GM18499 (cell line): ENCODE results near the gene AMBRA1.

Source experiments
- ATAC-seq: cut with Tn5 transposase; IDR thresholded peaks from one replicate; pipeline ENCODE4 v1.9.1; 2021; ENCODE audit warnings: moderate number of reproducible peaks; ENCODE audit not compliant: insufficient read depth, unreplicated experiment

Gene AMBRA1

DNA sequence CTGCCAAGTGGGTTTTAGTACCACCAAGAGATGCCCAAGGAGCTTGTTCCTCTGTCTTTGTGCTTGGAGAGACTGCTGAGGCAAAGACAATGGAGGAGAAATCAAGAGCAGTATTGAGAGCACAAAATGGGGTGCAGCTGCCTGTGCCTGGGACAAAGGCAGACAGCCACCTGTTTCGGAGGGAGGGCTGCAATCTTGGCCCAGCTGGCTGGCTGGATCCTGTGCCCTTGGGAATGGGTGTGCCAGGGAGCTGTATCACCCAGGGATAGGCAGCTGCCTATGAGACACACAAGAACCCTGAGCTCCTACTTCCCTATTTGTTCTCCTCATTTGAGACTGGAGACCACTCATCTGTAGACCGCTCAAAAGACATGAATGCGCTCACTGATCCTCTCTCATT is 178.9 kb downstream of the AMBRA1 start:
- ATAC-seq = no peak

DNA sequence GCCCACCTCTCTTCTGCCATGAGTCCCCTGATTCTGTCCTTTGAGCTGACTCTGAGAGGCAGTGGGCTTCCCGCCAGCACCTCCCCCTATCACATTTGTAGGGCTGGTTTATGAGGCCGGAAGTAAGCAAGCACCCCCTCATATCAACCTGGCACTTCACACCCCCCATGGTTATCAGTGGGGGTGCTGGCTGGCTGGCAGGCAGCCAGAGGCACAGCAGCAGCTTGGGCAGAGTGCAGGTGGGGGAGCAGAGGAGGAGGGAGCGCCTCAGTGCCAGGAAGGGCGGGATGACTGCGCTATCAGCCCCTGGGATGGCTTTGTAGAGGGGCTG is 179.4 kb downstream of the AMBRA1 start:
- no peak for ATAC-seq

DNA sequence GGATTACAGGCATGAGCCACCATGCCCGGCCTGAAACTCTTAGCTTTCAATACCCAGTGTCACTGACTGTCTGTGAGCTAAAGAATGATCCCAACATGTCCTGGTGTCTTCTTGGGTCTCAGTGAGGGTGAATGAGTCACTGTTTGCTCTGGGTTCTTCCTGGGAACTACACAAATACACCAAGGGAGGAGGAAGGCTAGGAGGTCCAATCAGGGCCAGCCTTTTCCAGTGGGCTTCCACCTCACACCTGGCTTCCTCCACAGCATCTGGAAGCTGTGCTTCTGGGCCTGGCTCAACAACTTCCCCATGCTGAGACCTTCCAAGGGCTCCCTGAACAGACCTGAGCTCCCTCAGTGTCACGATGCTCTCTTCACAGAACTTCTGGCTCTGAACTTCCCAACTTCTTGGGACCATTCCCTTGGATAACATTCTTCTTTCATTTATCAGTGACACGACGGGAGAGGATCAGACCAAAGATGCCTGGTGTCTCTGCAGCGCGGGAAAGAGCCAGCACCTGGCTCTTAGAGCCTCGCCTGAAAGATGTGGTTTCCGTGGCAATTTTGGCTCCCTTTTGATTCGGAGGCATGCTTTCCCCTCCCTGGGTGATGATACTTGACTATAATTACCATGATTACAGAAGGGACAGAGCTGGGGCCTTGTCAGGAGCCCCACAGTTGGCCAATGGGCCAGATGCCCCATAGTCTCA is 179.9 kb downstream of the AMBRA1 start:
- ATAC-seq = no peak

DNA sequence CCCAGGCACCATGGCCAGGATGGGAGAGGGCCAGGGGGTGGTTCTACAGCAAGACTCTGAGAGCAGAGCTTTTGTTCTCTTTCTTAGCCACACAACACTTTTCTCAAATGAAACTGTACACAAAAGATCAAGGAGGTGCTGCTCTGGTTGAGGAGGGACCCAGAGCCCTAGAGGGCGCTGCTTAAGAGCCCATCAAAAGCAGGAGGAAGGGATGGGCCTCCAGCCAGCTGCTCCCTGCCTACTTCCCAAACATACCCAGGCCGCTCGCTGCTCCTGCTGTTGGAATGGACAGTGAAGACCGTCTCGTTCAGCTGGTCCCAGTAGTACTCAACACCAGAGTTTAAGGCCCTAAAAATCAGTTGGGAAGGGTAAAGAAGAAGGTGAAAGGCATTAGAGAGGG is 183.8 kb downstream of the AMBRA1 start:
- no peak for ATAC-seq

DNA sequence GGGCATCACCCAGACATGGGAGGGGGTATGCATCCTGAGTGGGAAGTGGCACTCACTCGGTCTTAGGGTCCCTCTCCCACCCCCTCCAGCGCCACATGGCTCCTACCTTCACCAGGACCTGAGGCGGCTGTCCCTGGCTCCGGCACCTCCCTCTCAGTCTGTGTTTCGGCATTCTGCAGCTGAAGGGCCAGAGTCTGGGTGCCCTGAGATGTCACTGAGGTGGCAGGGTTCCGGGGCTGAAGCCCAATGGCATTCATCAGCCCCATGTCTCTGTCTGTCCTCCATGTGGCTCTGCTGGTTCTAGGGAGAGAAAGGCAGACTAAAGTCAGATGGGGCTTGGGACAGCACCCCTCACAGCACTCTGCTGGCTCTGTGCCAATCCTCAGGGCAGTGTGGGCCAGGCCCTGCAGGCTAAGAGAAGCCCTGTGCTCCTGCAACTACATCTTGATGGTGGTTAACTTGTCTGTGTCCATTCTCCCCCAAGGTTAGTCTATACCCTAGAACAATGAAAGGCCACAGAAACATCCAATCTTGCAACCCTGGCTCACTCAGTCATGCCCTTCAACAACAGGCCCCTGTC is 185.3 kb downstream of the AMBRA1 start:
- ATAC-seq = no peak

DNA sequence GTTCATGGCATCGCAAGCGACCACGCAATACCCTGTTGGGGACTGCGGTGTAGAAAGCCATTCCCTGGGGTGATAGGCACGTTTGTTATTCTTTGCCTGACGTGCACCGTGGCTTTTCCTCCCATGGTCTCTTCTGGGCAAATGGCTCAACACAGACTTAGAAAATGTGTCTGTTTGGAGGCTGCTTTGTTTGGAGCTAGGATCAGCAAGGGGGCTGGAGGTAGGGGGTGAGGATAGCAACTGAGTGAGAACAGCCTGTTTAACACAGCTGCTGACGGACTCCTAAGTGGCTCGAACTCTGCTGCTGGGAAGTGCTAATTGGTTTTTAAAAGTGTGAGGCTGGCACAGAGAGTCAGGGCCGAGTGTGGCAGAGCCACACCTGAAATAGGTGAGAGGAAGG is 186.2 kb downstream of the AMBRA1 start:
- ATAC-seq = no peak

DNA sequence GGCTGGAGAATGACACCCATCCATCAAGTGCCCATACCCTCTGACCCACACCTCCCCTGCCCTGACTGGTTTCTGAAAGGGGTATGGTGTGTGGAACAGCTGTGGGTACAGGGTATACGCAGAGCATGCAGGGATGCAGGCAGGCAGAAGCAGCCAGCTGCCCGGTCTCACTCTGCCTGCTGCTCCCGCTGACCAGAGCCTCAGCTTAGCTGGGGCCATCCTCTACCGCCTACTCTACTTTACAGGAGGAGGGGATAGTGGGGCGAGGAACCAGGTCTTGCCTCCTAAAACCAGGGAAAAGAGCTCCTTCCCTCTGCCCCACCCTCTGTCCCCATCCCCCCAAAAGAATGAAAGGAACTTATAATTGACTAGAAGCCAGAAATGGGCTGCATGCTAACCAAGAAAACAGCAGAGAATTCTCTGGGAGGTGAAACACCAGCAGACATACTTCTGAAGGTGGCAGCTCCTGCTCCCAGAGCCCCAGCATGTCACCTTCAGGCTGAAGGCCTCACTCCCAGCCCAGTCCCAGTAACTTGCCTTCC is 189.3 kb downstream of the AMBRA1 start:
- ATAC-seq = no peak

DNA sequence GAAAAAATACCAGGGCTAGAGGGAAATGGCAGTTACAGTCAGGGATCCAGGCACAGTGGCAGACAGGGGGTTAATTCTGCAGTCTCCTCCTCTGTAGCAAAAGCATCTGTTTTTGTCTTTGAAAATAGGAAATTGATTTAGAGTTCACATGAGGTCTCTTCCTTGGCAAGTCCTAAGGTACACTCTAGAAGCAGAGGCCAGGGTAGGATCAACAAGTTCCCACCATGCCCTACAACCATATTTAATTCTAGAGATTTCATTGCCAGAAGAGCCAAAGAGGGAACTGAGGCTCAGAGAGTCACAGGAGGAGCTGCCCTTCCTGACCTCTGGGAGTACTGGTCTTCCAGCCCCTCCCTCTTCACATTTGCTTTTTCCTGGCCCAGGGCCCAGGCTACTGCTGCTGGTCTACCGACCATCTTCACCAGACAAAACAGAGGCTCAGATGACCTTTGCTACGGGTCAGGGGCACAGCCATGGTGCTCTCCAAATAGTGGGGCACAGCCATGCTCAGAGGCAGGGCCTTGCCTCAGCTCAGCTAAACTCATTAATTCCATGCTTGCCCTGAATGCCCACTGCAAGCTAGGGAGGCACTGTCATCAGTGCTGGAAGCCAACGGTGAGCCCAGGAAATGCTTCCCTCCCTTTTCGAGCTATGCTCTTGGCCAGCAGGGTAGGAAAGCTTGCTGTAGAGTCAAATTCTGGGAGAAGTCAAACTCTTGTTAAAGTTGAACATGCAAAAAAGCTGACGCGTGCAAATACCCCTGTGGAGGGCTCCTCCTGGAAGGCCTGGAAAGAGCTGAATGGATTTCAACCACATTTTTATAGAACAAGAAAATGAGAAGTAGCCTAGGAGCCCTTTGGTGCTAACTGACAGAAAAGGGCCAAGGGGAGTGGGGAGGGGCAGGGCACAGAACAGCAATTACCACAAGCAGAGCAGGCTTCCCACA is 190.6 kb downstream of the AMBRA1 start:
- ATAC-seq = no peak

DNA sequence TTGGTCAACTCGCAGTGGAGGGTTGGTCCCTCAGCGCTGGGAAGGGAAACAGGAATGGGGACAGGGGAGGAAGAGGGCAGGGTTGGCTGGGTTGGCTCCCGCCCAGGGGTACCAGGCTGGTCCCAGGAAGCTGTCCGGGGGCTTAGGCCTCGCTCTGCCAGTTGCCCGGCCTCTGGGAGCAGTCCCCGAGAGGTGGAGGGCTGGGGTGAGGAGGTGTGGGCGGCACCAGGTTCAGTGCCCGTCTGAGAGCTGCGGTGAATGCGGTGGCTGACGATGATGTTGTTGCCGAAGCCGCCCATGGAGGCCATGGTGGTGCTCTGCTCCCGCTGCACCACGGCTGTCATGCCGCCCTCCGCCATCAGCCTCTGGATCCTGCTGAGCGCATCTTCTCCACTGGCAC is 196.3 kb downstream of the AMBRA1 start:
- no peak for ATAC-seq

DNA sequence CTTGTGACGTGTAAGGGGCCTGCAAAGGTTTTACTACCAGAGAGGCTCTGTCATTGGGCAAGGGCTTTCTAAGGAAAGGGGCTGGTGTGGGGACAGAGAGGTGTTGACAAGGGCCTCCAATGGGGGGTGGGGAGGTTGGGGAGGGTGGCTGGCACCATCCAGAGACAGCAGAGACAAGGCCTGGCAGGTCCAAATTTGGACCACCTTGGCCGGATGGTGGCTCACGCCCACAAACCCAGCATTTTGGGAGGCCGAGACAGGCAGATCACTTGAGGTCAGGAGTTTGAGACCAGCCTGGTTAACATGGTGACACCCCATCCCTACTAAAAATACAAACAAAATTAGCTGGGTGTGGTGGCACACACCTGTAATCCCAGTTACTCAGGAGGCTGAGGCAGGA is 200.1 kb downstream of the AMBRA1 start:
- ATAC-seq = no peak

DNA sequence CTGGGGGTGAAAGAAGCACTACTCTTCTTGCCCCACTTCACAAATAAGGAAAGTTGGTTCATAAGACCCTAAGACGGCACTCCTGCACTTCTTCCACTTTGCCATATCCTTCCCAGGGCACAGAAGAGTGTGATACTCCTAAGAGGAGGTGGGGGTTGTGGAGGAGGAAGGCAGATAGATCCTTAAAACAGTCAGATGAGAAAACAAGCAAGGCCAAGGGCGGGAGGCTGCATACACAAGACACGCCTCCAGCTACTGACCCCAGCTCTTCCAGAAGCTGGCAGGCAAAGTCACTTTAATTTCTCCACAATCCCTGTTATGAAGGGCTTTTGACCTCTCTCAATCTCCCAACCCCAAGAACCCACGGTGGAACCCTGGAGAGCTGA is 200.6 kb downstream of the AMBRA1 start:
- no peak for ATAC-seq

DNA sequence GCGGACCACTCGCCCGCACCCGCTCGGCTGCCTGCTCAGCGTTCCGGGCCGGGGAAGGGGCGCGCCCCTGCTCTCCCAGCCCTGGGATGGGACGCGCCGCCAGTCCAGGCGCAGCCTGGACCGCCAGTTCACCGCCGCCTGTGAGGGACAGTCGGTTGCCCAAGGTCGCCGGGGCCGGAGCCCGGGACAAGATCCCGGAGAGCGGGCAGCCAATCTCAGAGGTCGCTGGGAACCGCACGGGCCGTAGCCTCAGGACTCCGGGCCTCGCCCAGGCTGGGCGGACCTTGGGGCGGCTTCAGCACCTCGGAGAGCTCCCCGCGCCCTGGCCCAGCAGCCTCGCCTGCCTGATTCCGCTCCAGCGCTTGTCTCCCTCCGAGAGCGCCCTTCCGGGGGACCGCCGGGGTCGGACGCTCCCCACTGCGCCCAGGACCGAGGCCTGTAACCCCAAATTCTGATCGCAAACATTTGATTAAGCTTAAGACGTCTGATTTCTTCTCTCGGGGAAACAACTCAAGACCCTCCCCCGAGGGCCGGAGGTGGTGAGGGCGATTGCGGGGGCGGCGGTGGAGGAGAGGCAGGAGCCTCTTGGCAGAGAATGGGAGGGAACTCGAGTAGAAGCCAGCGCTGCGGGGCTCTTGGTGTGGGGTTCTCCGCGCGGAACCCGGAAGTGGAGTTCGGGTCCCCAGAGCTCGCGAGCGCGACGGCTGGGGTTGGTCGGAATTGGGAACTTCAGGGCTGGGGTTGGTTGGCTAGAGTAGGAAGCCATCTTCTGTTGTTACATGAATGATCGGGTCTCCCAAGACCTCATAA is 201.2 kb downstream of the AMBRA1 start:
- no peak for ATAC-seq

DNA sequence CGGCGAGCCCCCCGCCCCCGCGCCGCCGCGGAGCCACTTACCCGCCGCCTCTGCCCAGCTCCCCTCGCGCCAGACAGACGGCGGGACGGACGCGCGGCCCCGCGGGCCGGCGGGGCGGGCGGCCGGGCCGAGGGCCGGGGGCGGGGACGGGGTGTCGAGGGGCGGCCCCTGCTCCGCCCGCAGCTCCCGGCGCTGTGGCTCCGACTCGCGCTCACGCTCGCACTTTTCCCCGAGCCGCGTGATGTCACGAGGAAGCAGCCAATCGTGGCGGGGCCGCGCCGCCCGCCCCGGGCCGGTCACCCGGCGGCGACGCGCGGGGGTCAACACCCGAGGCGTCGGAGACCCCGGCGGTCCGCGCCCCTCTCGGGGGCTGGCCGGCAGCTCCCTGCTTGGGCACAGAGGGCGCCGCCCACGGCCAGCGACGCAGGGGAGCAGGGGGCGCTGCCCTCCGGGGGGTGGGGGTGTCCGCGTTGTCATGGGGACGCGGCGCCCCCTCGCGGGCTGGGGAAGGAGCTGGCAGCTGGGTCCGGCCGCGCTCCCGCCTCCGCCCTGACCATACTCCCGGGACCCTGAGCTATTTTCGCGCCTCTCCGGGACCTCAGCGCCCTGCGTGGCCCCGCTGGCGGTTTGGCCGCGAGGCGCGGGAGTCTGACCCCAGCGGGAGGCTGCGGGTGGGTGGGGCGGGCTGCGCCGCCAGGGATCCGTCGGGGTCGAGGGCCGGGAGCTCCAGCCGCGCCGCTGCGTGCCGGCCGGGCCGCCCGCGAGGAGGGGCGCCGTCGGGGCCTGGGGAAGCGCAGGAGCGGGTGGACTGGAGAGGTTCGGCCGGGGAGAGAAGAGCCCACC is 202.0 kb downstream of the AMBRA1 start, which contains the start of gene CHRM4:
Gene CHRM4 (minus strand): TSS at position 199 of the 843 bp plus-strand sequence. CDS start 5,219 bp downstream, outside the sequence.
- ATAC-seq = no peak

DNA sequence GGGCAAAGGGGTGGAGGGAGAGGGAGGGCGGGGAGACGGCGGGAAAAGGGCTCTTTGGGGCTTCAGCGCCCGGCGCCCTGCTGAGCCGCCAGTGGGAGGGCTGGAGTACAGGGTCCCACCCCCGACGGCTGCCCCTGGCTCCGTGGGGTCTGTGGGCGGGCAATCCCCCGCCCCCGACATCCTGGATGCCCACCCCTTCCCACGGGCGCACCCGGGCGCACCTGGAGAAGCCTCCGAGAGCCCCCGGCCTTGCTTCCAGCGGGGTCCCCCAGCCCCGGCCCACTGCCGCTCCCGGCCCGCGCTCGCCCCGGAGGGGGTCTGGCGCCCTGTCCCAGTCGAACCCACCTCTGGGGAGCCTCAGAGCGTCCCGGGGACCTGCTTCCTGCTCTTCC is 202.6 kb downstream of the AMBRA1 start:
- no peak for ATAC-seq

DNA sequence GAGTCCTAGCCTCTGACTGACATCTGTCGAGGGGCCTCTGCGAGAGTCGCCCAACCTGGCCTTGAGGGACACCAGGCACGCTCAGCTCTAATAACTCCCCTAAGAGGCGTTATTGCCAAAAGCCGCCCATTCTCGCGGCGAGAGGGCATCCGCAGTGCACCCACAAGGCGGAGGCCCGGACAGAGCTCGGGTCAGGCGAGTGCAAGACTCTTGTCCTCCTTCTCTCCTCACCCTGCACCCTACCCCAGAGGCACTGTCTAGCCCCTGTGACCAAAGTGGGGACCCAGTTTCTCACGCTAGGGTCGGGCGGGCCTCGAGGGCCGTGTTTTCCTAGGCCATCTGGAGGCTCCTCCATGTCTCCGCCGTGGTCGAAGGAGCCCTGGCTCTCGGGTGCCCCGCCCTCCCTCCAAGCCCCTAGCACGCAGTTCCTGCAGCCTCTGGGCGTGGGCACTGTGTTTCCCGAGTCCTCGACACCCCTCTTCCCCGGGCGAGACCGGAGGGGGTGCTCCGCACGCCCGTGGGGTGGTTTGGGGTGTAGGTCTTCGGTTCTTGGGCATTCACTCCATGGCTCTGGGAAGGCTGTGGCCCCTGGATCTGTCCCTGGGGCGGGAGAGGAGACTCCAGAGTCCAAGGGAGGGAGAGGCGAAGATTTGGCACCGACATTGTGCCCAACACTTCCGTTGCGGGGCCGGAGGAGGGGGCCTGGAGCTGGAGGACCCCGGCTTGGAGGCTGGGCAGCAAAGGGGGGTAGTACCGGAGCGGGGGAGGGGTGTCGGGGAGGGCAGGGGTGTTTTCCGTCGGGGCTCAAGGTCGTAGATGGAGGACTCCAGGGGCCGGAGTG is 203.3 kb downstream of the AMBRA1 start:
- ATAC-seq = no peak

DNA sequence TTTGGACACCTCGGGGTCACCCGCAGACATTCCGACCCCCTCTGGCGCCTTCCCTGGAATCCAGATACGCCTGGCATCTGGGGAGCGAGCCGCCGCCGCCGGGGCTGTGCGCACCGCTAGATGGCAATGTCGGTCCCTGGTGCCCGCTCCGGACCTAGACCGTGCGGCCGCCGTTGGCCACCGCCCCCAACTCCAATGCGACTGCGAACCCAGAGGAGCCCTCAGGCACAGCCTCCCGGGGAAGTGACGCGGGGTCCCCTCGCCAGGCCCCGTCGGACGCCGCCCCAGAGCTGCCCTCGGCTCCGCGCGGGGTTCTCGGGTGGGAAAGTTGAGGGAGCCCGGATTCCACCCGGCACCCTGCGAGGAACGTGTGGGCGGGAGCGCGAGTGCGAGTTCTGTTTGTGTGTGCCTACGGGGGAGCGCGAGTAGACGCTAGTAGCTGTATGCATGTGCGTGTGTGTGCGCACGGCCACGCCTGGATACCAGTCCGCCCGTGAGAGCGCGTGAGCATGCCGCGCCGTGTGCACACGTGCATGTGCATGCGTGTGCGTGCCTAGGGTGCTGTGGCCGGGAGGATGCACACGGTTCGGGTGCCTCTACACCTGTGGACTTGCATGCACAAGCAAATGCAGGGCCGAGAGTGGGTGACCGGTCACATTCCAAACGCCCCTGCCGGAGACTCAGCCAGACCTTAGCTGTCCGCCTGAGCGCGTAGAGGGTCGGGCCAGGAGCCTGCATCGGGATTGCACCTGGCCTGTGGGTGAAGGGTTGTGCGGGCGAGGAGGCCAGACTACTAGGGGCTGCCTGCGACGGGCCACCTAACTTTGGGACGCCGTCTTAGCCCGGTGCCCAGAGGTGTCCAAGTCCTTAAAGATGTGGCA is 204.1 kb downstream of the AMBRA1 start:
- no peak for ATAC-seq

DNA sequence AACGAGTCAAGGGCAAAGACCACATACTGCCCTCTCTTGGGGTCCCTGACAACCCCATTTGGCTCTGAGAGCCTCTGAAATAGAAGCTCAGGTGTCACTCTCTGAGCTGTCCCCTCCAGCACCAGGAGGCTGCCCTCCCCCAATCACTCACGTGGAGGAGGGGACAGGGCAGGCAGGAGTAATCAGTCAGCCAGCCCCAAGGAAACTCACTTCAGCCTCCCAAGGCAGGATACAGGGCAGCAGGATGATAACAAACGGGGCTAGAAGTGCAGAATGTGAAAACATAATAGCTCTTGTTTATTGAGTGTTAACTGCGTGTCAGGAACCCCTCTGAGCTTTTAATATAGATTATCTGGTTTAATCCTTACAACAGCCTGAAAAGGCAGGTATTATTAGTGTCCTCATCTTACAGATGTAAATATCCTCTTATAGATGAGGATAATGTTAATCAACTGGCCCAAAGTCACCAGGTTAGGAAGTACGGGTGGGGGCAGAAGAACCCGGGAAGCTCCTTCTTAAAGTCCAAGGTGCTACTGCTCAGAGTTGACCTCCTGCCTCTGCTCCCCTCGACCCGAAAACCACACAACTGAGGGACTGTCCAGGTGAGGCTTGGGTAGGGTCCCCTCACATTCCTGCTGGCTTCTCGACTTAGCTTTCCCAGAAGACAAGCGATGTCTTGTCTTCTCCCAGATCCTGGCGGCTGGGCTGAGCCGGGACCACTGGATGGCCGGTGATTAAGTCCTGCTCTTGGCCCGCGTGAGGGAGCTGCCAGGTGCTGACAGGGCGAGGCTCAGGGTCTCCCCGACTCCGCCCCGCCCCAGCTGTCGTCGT is 205.0 kb downstream of the AMBRA1 start:
- ATAC-seq = no peak
